Activated T-helper 2 cell treated with anti-CD3 and anti-CD28 coated beads, Interferon-gamma antibody, Interleukin-2, Interleukin-4, amounts not matched to agents 10 μg/mL and 5 μg/mL and 100 μg/mL, durations not matched to agents 14 hours and 24 hours and 36 hours (primary cell): ENCODE results near the gene FAM234A. TPM values are rescaled to one million over a fixed set of nuclear protein-coding genes. Genes with fewer than 3 reads are reported as not detected.
"Not testable (repeated sequence)": the region's sequence is repeated elsewhere in the genome, so short reads cannot be mapped to it uniquely, and the experiment has no call there.

ENCODE experiments used
- DNase-seq: peaks from one replicate; pipeline ENCODE4 v3.0.0; 2021; ENCODE audit warnings: low spot score
- H3K27ac Mint-ChIP-seq: one replicate; pipeline ENCODE4 v1.8.0; 2021; ENCODE audit warnings: mixed read lengths
- H3K27me3 Mint-ChIP-seq: one replicate; pipeline ENCODE4 v1.8.0; 2021; ENCODE audit warnings: low read depth, mixed read lengths
- H3K36me3 Mint-ChIP-seq: one replicate; pipeline ENCODE4 v1.8.0; 2021; ENCODE audit warnings: low read depth, mixed read lengths
- H3K4me1 Mint-ChIP-seq: one replicate; pipeline ENCODE4 v1.8.0; 2021; ENCODE audit warnings: low read depth, mixed read lengths
- H3K4me3 Mint-ChIP-seq: one replicate; pipeline ENCODE4 v1.8.0; 2021; ENCODE audit warnings: low read depth, mild to moderate bottlenecking, moderate library complexity, mixed read lengths
- H3K9me3 Mint-ChIP-seq: one replicate; pipeline ENCODE4 v1.8.0; 2021; ENCODE audit warnings: mixed read lengths
- intact Hi-C: fragments of 100-400 bp; cut with micrococcal nuclease; formaldehyde crosslinking; loops from one replicate; pipeline ENCODE4 v1.15.1; 2023
- total RNA-seq: library from RNA; stranded (reverse); gene quantifications from 2 replicates; pipeline ENCODE4 v1.2.3, GENCODE V29; 2022

Gene FAM234A
- total RNA-seq, 1 donor from 2014 or later = 30.3 TPM

DNA sequence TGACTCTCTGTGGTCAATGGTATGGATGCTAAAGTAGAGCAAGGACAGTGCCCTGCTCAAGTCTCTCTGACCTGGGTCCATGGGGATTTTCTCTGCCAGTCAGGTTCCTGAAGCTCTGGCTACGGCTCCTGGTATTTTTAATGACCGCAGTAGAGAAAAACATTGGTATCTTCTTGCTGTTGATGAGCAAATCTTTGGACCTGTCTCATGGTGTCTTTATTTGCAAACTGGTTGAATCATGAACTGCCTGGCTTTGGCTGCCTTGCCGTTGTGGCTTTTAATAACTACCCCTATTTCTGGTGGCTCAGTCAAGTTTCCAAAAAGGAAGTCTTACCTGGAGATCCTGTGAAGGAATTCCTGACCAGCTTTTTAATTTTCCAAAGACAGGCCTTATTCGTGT lies 8.7 kb downstream of the FAM234A start:
- intact Hi-C loops = no loop called here
- H3K9me3 Mint-ChIP-seq = no peaks in the 10 kb centered on the region
- peaks cover 9% of the 10 kb centered on the region for H3K4me1 Mint-ChIP-seq
- H3K27ac Mint-ChIP-seq = no peak overlapping the region
- no peaks in the 10 kb centered on the region for H3K36me3 Mint-ChIP-seq
- no peak overlapping the region for H3K4me3 Mint-ChIP-seq
- no peaks in the 10 kb centered on the region for H3K27me3 Mint-ChIP-seq
- no peak for DNase-seq

DNA sequence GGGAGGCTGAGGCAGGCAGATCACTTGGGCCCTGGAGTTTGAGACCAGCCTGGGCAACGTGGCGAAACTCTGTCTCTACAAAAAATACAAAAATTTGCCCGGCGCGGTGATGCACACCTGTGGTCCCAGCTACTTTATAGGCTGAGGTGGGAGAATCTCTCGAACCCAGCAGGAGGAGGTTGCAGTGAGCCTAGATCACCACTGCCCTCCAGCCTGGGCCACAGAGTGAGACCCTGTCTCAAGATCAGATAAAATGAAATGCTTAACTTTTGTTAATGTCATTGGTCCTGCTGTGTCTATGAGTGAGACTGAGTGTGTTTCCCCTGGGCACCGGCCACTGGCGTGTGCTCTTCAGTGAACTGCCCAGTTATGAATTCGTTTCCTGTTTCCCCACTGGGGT lies 10.5 kb downstream of the FAM234A start:
- no peak overlapping the region for H3K27ac Mint-ChIP-seq
- intact Hi-C loops = no loop called here

DNA sequence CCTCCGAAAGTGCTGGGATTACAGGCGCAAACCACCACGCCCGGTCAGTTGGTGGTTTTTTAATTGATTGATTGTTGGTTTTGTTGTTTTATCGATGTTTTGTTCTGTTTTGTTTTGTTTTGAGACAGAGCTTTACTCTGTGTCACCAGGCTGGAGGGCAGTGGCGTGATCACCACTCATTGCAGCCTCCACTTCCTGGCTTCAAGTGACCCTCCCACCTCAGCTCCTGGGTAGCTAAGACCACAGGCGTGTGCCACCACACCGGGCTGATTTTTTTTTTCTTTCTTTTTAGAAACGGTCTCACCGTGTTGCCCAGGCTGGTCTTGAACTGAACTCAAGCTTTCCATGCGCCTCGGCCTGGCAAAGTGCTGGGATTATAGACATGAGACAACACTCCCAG lies 12.4 kb downstream of the FAM234A start:
- intact Hi-C loops = no loop called here
- DNase-seq = no peak
- Mint-ChIP-seq H3K27ac (no peak overlapping the region), H3K4me3 (no peak overlapping the region), H3K9me3 (no peaks in the 10 kb centered on the region), H3K4me1 (peaks cover 8% of the 10 kb centered on the region), H3K36me3 (peaks cover 2% of the 10 kb centered on the region), H3K27me3 (no peaks in the 10 kb centered on the region)

More for the DNA sequence above, 10.5 kb downstream of the FAM234A start:
- no peaks in the 10 kb centered on the region for H3K27me3 Mint-ChIP-seq
- peaks cover 5% of the 10 kb centered on the region for H3K4me1 Mint-ChIP-seq
- no peaks in the 10 kb centered on the region for H3K36me3 Mint-ChIP-seq
- DNase-seq = no peak
- H3K9me3 Mint-ChIP-seq = no peaks in the 10 kb centered on the region
- no peak overlapping the region for H3K4me3 Mint-ChIP-seq

DNA sequence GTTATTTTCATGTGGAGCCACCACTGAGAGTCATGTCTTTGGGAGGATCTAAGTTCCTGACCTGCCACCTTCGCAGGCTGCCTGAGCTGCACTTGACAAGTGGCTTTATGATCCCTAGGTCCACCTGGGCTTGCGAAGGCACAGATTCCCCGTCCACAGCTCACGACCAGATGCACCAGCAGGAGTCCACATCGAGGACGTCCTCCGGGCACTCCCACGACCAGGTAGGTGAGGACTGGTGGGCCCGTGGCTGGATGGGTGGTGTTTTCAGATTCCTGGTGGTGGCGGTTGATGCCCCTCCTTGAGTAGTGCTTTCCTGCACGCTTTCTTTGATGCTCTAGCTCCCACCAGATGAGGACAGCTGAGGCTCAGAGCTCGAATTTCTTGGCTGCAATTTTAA lies 14.8 kb downstream of the FAM234A start:
- Mint-ChIP-seq H3K27ac (no peak overlapping the region), H3K36me3 (peaks cover 9% of the 10 kb centered on the region)
- intact Hi-C loops = no loop called here

DNA sequence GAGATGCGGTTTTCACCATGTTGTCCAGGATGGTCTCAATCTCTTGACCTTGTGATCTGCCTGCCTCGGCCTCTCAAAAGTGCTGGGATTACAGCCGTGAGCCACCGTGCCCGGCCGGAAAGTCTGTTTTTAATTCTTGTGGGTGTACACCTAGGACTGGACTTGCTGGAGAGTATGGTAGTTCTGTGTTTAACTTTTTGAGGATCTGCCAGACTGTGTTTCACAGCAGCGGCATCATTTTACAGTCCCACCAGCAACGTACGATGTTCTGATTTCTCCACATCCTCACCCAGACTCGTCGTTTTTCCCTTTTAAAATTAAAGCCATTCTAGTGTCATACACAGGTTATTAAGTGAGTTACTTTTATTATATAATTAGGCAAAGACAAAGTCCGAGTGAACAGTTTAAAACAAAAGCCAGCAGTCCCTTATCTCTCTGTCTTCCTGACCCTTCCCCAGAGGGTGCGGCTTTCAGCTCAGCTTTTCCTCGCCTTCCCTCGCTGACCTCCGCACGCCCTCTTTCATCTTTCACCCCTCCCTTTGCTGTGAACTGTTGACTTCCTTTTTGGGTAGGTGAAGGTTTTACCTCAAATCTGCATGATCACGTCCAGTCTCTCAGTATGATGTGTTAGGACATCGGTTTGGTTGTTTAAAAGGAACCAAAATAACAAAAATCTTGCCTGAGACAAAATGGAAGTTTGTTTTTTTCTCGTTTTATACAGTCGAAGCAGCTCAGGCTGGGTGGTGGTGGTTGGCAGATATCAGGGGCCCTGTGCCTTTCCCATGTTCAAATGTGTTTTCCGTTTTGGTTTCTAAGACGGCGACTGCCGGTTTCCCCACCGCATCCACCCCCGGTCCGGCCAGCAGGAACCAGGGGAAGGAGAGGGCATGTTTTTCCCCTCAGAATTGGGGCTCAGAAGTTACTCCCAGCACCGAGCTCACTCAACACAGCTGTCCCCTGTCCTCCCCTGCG lies 18.0 kb downstream of the FAM234A start:
- peak; percentile 30 for DNase-seq
- H3K27me3 Mint-ChIP-seq = no peaks in the 10 kb centered on the region
- intact Hi-C loops = loop anchor here (1.0 kb wide), 1 partner anchor 17 kb away; no protein-coding TSS in a partner anchor
- H3K27ac Mint-ChIP-seq = peak overlapping the region; percentile 92
- peak overlapping the region; percentile 80 for H3K4me3 Mint-ChIP-seq
- peaks cover 27% of the 10 kb centered on the region for H3K4me1 Mint-ChIP-seq
- no peaks in the 10 kb centered on the region for H3K9me3 Mint-ChIP-seq
- H3K36me3 Mint-ChIP-seq = peaks cover 20% of the 10 kb centered on the region

More for the DNA sequence above, 14.8 kb downstream of the FAM234A start:
- Mint-ChIP-seq H3K4me3 (no peak overlapping the region), H3K27me3 (no peaks in the 10 kb centered on the region), H3K9me3 (no peaks in the 10 kb centered on the region), H3K4me1 (peaks cover 19% of the 10 kb centered on the region)
- no peak for DNase-seq

DNA sequence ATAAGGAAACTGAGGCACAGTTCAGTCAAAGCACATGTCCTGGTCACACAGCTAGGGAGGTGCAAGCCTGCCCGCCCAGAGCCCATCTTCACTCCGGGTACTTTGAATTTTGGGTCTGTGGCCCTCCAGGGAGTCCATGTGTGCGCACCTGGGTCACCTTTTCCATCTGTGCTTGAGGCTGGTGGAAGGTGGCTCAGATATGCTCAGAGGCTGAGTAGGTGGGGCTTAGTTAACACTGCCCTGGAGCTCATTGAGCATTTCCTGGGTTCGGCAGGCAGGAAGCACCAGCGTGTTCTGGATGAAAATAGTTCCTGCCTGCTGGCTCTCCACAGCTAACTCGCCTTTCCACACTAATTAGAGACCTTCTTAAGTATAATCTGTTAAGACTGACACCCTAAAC lies 19.2 kb downstream of the FAM234A start:
- peaks cover 20% of the 10 kb centered on the region for H3K36me3 Mint-ChIP-seq
- intact Hi-C loops = no loop called here
- no peak for DNase-seq
- no peaks in the 10 kb centered on the region for H3K9me3 Mint-ChIP-seq
- no peak overlapping the region for H3K4me3 Mint-ChIP-seq
- peaks cover 27% of the 10 kb centered on the region for H3K4me1 Mint-ChIP-seq
- H3K27ac Mint-ChIP-seq = peak overlapping the region; percentile 46
- no peaks in the 10 kb centered on the region for H3K27me3 Mint-ChIP-seq

DNA sequence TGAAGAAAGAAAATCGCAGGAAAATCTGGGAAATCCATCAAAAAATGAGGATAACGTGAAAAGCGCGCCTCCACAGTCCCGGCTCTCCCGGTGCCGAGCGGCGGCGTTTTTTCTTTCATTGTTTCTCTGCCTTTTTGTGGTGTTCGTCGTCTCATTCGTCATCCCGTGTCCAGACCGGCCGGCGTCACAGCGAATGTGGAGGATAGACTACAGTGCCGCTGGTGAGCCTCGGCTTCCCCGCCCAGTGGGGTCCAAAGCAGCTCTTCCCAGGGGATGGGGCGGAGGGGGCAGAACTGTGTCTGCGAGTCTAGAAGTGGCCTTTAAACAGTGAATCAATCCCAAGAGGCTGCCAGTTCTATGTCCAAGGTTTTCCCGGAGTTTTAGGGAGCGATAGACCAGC lies 19.8 kb downstream of the FAM234A start:
- Mint-ChIP-seq H3K4me1 (peaks cover 27% of the 10 kb centered on the region), H3K9me3 (no peaks in the 10 kb centered on the region), H3K27ac (no peak overlapping the region), H3K36me3 (peaks cover 20% of the 10 kb centered on the region), H3K27me3 (no peaks in the 10 kb centered on the region), H3K4me3 (no peak overlapping the region)
- DNase-seq = no peak
- intact Hi-C loops = no loop called here

DNA sequence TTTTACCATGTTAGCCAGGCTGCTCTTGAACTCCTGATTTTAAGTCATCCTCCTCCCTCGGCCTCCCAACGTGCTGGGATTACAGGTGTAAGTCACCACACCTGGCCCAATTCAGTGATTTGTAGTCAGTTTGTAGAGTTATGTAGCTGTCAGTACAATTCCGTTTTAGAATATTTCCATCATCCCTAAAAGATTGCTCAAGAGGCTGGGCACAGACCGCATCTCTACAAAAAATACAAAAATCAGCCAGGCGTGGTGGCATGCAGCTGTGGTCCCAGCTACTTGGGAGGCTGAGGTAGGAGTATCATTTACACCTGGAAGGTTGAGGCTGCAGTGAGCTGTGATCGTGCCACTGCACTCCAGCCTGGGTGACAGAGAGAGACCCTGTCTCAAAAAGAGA lies 20.6 kb downstream of the FAM234A start:
- no peak for DNase-seq
- Mint-ChIP-seq H3K27ac (no peak overlapping the region), H3K27me3 (no peaks in the 10 kb centered on the region), H3K36me3 (peaks cover 20% of the 10 kb centered on the region), H3K4me3 (no peak overlapping the region), H3K4me1 (peaks cover 26% of the 10 kb centered on the region), H3K9me3 (no peaks in the 10 kb centered on the region)
- intact Hi-C loops = no loop called here

DNA sequence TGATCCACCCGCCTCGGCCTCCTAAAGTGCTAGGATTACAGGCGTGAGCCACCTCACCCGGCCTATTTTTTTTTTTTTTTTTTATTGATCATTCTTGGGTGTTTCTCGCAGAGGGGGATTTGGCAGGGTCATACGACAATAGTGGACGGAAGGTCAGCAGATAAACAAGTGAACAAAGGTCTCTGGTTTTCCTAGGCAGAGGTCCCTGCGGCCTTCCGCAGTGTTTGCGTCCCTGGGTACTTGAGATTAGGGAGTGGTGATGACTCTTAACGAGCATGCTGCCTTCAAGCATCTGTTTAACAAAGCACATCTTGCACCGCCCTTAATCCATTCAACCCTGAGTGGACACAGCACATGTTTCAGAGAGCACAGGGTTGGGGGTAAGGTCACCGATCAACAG lies 23.5 kb downstream of the FAM234A start:
- H3K4me3 Mint-ChIP-seq = not testable (repeated sequence)

DNA sequence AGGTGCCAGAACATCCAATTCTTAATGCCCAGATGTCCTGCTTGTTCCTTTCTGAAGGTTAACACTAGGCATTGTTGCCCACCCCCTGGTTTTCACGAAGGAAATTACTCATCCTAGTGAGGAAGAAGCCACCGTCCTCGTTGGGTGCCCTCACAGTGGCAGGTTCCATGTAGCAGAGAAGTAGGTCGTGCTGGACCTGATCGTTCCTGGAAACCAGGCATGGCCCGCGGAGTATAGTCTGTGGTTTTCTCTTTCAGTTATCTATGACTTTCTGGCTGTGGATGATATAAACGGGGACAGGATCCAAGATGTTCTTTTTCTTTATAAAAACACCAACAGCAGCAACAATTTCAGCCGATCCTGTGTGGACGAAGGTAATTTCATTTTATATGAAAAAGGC lies 24.6 kb downstream of the FAM234A start:
- H3K36me3 Mint-ChIP-seq = peaks cover 18% of the 10 kb centered on the region
- H3K4me1 Mint-ChIP-seq = peaks cover 8% of the 10 kb centered on the region
- H3K4me3 Mint-ChIP-seq = no peak overlapping the region
- H3K27ac Mint-ChIP-seq = no peak overlapping the region
- intact Hi-C loops = no loop called here
- no peaks in the 10 kb centered on the region for H3K9me3 Mint-ChIP-seq
- DNase-seq = no peak
- no peaks in the 10 kb centered on the region for H3K27me3 Mint-ChIP-seq

More for the DNA sequence above, 23.5 kb downstream of the FAM234A start:
- Mint-ChIP-seq H3K4me1 (peaks cover 11% of the 10 kb centered on the region), H3K36me3 (peaks cover 20% of the 10 kb centered on the region)
- DNase-seq, H3K27ac Mint-ChIP-seq, intact Hi-C loops, H3K27me3 Mint-ChIP-seq, H3K9me3 Mint-ChIP-seq: not testable (repeated sequence)

DNA sequence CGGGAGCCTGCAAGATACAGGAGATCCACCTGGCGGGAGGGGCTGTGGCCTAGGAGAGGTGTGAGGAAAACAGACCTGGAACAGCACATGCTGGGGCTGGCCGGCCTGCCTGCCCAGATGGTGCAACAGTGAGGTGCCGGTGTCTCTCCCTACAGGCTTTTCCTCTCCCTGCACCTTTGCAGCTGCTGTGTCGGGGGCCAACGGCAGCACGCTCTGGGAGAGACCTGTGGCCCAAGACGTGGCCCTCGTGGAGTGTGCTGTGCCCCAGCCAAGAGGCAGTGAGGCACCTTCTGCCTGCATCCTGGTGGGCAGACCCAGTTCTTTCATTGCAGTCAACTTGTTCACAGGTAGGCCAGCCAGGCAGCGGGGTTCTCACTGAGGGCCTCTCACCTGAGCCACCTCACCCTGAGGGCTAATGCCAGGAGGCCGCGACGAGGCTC lies 25.2 kb downstream of the FAM234A start:
- Mint-ChIP-seq H3K9me3 (no peaks in the 10 kb centered on the region), H3K27ac (no peak overlapping the region), H3K36me3 (peaks cover 17% of the 10 kb centered on the region), H3K4me1 (peaks cover 6% of the 10 kb centered on the region), H3K27me3 (no peaks in the 10 kb centered on the region), H3K4me3 (no peak overlapping the region)
- intact Hi-C loops = no loop called here
- no peak for DNase-seq

DNA sequence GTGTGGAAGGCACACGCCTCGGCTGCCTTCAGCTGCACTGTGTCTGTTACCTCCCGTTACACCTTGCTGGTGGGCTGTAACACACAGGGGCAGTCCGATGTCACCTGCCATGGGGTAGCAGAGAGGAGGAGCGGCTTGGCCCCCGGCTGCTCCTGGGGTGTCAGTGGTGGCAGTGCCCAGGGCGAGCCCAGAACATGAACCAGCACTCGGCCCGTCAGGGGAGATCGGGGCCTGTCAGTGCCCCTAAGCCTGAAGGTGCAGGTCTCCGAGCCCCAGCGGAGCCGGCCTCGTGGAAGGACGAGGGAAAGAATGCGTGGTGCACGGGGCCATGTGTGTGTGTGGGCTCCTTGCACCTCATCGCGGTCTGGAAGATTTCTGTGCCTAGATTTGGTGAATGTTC lies 25.7 kb downstream of the FAM234A start:
- no peaks in the 10 kb centered on the region for H3K27me3 Mint-ChIP-seq
- no peak for DNase-seq
- peaks cover 14% of the 10 kb centered on the region for H3K36me3 Mint-ChIP-seq
- H3K4me3 Mint-ChIP-seq = no peak overlapping the region
- peaks cover 4% of the 10 kb centered on the region for H3K4me1 Mint-ChIP-seq
- intact Hi-C loops = no loop called here
- H3K9me3 Mint-ChIP-seq = no peaks in the 10 kb centered on the region
- no peak overlapping the region for H3K27ac Mint-ChIP-seq

DNA sequence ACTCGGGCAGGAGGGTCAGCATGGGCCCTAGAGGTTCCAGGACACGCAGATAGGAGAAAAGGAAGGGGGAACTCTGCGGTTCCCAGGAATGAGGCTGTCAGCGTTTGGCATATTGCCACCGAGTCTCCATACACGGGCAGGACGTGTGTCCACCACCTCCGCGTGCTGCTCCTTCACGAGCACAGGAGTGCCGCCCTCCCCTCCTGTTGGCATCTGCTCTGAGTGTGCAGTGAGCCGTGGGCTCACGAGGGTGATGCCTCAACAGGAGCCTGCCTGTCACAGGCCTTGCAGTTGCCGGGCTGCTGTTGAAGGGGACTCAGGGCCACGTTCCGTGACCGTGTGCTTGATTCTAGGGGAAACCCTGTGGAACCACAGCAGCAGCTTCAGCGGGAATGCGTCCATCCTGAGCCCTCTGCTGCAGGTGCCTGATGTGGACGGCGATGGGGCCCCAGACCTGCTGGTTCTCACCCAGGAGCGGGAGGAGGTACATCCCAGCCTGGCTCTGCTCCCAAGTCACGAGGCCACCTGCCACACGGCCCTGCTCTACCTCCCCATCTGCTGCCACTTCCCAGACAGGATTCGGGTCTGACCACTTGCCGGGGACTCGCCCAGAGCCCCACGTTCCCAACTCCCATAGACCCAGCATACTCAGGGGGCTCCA lies 26.5 kb downstream of the FAM234A start:
- Mint-ChIP-seq H3K27ac (no peak overlapping the region), H3K36me3 (peaks cover 7% of the 10 kb centered on the region), H3K27me3 (no peaks in the 10 kb centered on the region), H3K4me3 (no peak overlapping the region), H3K9me3 (no peaks in the 10 kb centered on the region), H3K4me1 (no peaks in the 10 kb centered on the region)
- no peak for DNase-seq
- intact Hi-C loops = no loop called here
